H1 (cell line): ENCODE measurements around the gene NID1. TPM values are rescaled to one million over a fixed set of nuclear protein-coding genes. Genes with fewer than 3 reads are reported as not detected.

Experiments
- CTCF ChIA-PET: fragments of 300-600 bp; sonication (Branson Sonifier 250); formaldehyde crosslinking; loops from one replicate; lab custom pipeline; 2021; ENCODE audit not compliant: partially characterized antibody; lab: Charles Lee
- POLR2A ChIA-PET: fragments of 300-600 bp; sonication (Branson Sonifier 250); formaldehyde crosslinking; loops from one replicate; lab custom pipeline; 2021; ENCODE audit warnings: inconsistent platforms; ENCODE audit not compliant: partially characterized antibody; lab: Charles Lee
- DNase-seq, 2 experiments: peaks; one replicate each; pipeline versions ENCODE4 v3.0.0 to v3.0.0-alpha.2; 2010 to 2022; ENCODE audit warnings: low spot score in 2 of 2, low read depth in 1 of 2, mixed read lengths in 1 of 2
- FAIRE-seq: peaks from 2 replicates; lab custom pipeline; 2011; peaks lifted over from hg19 to GRCh38; lab: Jason Lieb, UNC
- H2AFZ ChIP-seq: 2 replicates; pipeline ENCODE4 v1.8.1; 2012; ENCODE audit warnings: low read length, inconsistent platforms
- H2AK5ac ChIP-seq: 2 replicates; pipeline ENCODE4 v1.6.1; 2013; ENCODE audit warnings: low read depth, low read length
- H2BK120ac ChIP-seq: replicated peaks from 2 replicates; pipeline ENCODE3; 2013; ENCODE audit warnings: low read depth, low read length, inconsistent platforms
- H2BK12ac ChIP-seq: 2 replicates; pipeline ENCODE4 v1.6.1; 2013; ENCODE audit warnings: low read depth, low read length
- H2BK15ac ChIP-seq: 2 replicates; pipeline ENCODE4 v1.6.1; 2013; ENCODE audit warnings: low read length
- H2BK20ac ChIP-seq: 2 replicates; pipeline ENCODE4 v1.6.1; 2013; ENCODE audit warnings: low read length
- H2BK5ac ChIP-seq: 2 replicates; pipeline ENCODE4 v1.6.1; 2013; ENCODE audit warnings: low read depth, low read length
- H3K14ac ChIP-seq: 2 replicates; pipeline ENCODE4 v1.6.1; 2013; ENCODE audit warnings: inconsistent platforms; ENCODE audit not compliant: insufficient read length
- H3K18ac ChIP-seq: 2 replicates; pipeline ENCODE4 v1.6.1; 2013; ENCODE audit warnings: low read length; ENCODE audit errors: extremely low read depth
- H3K23ac ChIP-seq: 2 replicates; pipeline ENCODE4 v1.6.1; 2013; ENCODE audit warnings: inconsistent platforms; ENCODE audit not compliant: insufficient read length
- H3K23me2 ChIP-seq: 2 replicates; pipeline ENCODE4 v1.6.1; 2013; ENCODE audit warnings: low read depth, low read length
- H3K27ac ChIP-seq: 2 replicates; pipeline ENCODE4 v1.6.1; 2011; ENCODE audit warnings: low read depth, low read length, inconsistent platforms
- H3K27me3 ChIP-seq, 4 experiments: replicated peaks in 1 of 4; 1 replicate in 1 of 4; 2 replicates in 3 of 4; pipeline versions ENCODE4 v1.6.1 to v1.8.1; 2011 to 2013; ENCODE audit warnings: low read length in 3 of 4, mild to moderate bottlenecking in 3 of 4, inconsistent platforms in 2 of 4, mixed read lengths in 2 of 4, moderate library complexity in 1 of 4; ENCODE audit not compliant: control insufficient read depth in 3 of 4, insufficient read depth in 3 of 4; ENCODE audit errors: extremely low read depth in 1 of 4
- H3K36me3 ChIP-seq, 4 experiments: 2 replicates each; pipeline versions ENCODE4 v1.6.1 to v1.8.1; 2011 to 2013; ENCODE audit warnings: mild to moderate bottlenecking in 4 of 4, low read length in 3 of 4, moderate library complexity in 2 of 4, control low read depth in 1 of 4, inconsistent platforms in 1 of 4; ENCODE audit not compliant: insufficient read depth in 4 of 4, control insufficient read depth in 2 of 4
- H3K4ac ChIP-seq: replicated peaks from 2 replicates; pipeline ENCODE3; 2013; ENCODE audit warnings: low read length, low read depth, mixed read lengths, inconsistent platforms; ENCODE audit not compliant: insufficient read length
- H3K4me1 ChIP-seq, 4 experiments: replicated peaks in 1 of 4; 1 replicate in 1 of 4; 2 replicates in 3 of 4; pipeline versions ENCODE4 v1.6.1 to v1.8.1; 2011 to 2013; ENCODE audit warnings: low read length in 3 of 4, inconsistent platforms in 2 of 4, mixed read lengths in 1 of 4; ENCODE audit not compliant: insufficient read depth in 4 of 4, control insufficient read depth in 3 of 4
- H3K4me2 ChIP-seq, 2 experiments: 2 replicates each; pipeline versions ENCODE4 v1.6.1 to v1.8.1; 2011 to 2013; ENCODE audit warnings: low read depth in 2 of 2, low read length in 2 of 2, control low read depth in 1 of 2, inconsistent platforms in 1 of 2, mild to moderate bottlenecking in 1 of 2; ENCODE audit not compliant: insufficient read depth in 1 of 2
- H3K4me3 ChIP-seq, 4 experiments: fragments of 200-600, 300-600 bp in 1 of 4; sonication (generic), shearing (Covaris generic), sonication (Bioruptor Twin) in 1 of 4; 2 replicates each; pipeline versions ENCODE4 v1.5.1 to v1.8.1; 2011 to 2016; ENCODE audit warnings: low read length in 4 of 4, low read depth in 3 of 4, control low read depth in 2 of 4, inconsistent platforms in 2 of 4, mild to moderate bottlenecking in 2 of 4, mixed read lengths in 1 of 4, moderate library complexity in 1 of 4; ENCODE audit not compliant: insufficient read depth in 2 of 4; ENCODE audit errors: extremely low read depth in 1 of 4
- H3K56ac ChIP-seq: replicated peaks from 2 replicates; pipeline ENCODE3; 2013; ENCODE audit warnings: low read depth, mild to moderate bottlenecking, mixed read lengths, low read length, inconsistent platforms; ENCODE audit not compliant: insufficient read length
- H3K79me1 ChIP-seq: 2 replicates; pipeline ENCODE4 v1.6.1; 2013; ENCODE audit warnings: low read depth, low read length, control low read depth
- H3K79me2 ChIP-seq, 2 experiments: 2 replicates each; pipeline versions ENCODE4 v1.6.1 to v1.8.1; 2012 to 2013; ENCODE audit warnings: low read length in 2 of 2, mild to moderate bottlenecking in 2 of 2, inconsistent platforms in 1 of 2; ENCODE audit not compliant: insufficient read depth in 2 of 2, control insufficient read depth in 1 of 2
- H3K9ac ChIP-seq, 4 experiments: replicated peaks in 1 of 4; 1 replicate in 1 of 4; 2 replicates in 3 of 4; pipeline versions ENCODE4 v1.6.1 to v1.8.1; 2011 to 2013; ENCODE audit warnings: low read depth in 3 of 4, low read length in 3 of 4, control low read depth in 2 of 4, mild to moderate bottlenecking in 2 of 4, moderate library complexity in 2 of 4, inconsistent platforms in 1 of 4; ENCODE audit errors: extremely low read depth in 1 of 4
- H3K9me3 ChIP-seq, 2 experiments: 2 replicates each; pipeline versions ENCODE4 v1.6.1 to v1.8.1; 2012 to 2013; ENCODE audit warnings: mild to moderate bottlenecking in 2 of 2, moderate library complexity in 2 of 2, control low read depth in 1 of 2, inconsistent platforms in 1 of 2, low read depth in 1 of 2, low read length in 1 of 2, mixed read lengths in 1 of 2; ENCODE audit not compliant: insufficient read depth in 2 of 2
- H4K20me1 ChIP-seq, 2 experiments: replicated peaks in 1 of 2; 2 replicates each; pipeline versions ENCODE3 to v1.8.1; 2011 to 2013; ENCODE audit warnings: inconsistent platforms in 2 of 2, low read length in 2 of 2, mild to moderate bottlenecking in 1 of 2; ENCODE audit not compliant: insufficient read depth in 2 of 2, control insufficient read depth in 1 of 2
- H4K5ac ChIP-seq: 2 replicates; pipeline ENCODE4 v1.6.1; 2013; ENCODE audit warnings: low read length, low read depth, mixed read lengths, inconsistent platforms; ENCODE audit not compliant: insufficient read length
- H4K8ac ChIP-seq: 2 replicates; pipeline ENCODE4 v1.8.0; 2013; ENCODE audit warnings: mild to moderate bottlenecking, moderate library complexity, low read length, inconsistent platforms; ENCODE audit not compliant: insufficient read depth; ENCODE audit errors: extremely low read depth
- H4K91ac ChIP-seq: replicated peaks from 2 replicates; pipeline ENCODE3; 2013; ENCODE audit warnings: low read length, mixed read lengths, inconsistent platforms; ENCODE audit not compliant: insufficient read length
- CBX8 ChIP-seq: fragments of 300-800, 300-1000 bp; sonication (generic); IDR thresholded peaks from 2 replicates; pipeline ENCODE4 v1.7.1; 2016; ENCODE audit warnings: low read depth, low read length, borderline replicate concordance
- CEBPB ChIP-seq: IDR thresholded peaks from 2 replicates; pipeline ENCODE4 v1.6.1; 2012; ENCODE audit warnings: low read depth, low read length
- JUN ChIP-seq: IDR thresholded peaks from 2 replicates; pipeline ENCODE4 v1.6.1; 2011; ENCODE audit warnings: low read depth, mild to moderate bottlenecking, improper control_type of control experiment, low read length
- RBBP5 ChIP-seq: IDR thresholded peaks from 2 replicates; pipeline ENCODE4 v1.7.1; 2012; ENCODE audit warnings: low read depth, mild to moderate bottlenecking, inconsistent platforms, low read length, moderate library complexity, borderline replicate concordance
- SP4 ChIP-seq: IDR thresholded peaks from 2 replicates; pipeline ENCODE4 v1.6.1; 2012; ENCODE audit warnings: low read length, inconsistent platforms
- TBP ChIP-seq: IDR thresholded peaks from 2 replicates; pipeline ENCODE4 v1.6.1; 2011; ENCODE audit warnings: low read depth, low read length, improper control_type of control experiment
- TCF12 ChIP-seq: IDR thresholded peaks from 2 replicates; pipeline ENCODE4 v1.6.1; 2011; ENCODE audit warnings: low read depth, mild to moderate bottlenecking, low read length
- WGBS, 2 experiments: shearing (Covaris generic) in 1 of 2; methylation state at CpG; one replicate each; pipeline versions ENCODE4 v1.1.6 to v1.1.7; 2013 to 2015; ENCODE audit warnings: low lambda C conversion rate in 2 of 2, mixed read lengths in 2 of 2, inconsistent platforms in 1 of 2, low coverage in 1 of 2, missing lambda C conversion rate in 1 of 2; ENCODE audit not compliant: insufficient replicate concordance in 2 of 2, insufficient coverage in 1 of 2, insufficient read length in 1 of 2; ENCODE audit errors: extremely low coverage in 1 of 2, missing lambda C conversion rate in 1 of 2; 5-methylcytosine and 5-hydroxymethylcytosine counted together
- polyA plus RNA-seq, 7 experiments: library from polyadenylated mRNA; depleted of rRNA in 3 of 7; stranded (reverse) in 5 of 7; unstranded in 2 of 7; fragments of >200 nt in 5 of 7; fragments of 200-250 nt in 2 of 7; gene quantifications; 1 replicate in 5 of 7; 2 replicates in 1 of 7; 4 replicates in 1 of 7; pipeline versions ENCODE4 v1.2.1 to v1.2.3, GENCODE V29; 2011 to 2013; ENCODE audit warnings: missing spikeins in 2 of 7, mixed read lengths in 2 of 7
- total RNA-seq: library from RNA; stranded (reverse); fragmentation: NEBNext Ultra II Directional; extraction: Animal tissue kit (Norgen Biotek cat#: 25700); gene quantifications from 2 replicates; pipeline ENCODE4 v1.2.1, GENCODE V29; 2021

NID1 gene
- total and polyA plus RNA-seq, 2 of the 8 experiments (the other 6 are each of a cell fraction or from before 2014, with no cell fraction given) = 20.9 to 25.4 TPM

DNA sequence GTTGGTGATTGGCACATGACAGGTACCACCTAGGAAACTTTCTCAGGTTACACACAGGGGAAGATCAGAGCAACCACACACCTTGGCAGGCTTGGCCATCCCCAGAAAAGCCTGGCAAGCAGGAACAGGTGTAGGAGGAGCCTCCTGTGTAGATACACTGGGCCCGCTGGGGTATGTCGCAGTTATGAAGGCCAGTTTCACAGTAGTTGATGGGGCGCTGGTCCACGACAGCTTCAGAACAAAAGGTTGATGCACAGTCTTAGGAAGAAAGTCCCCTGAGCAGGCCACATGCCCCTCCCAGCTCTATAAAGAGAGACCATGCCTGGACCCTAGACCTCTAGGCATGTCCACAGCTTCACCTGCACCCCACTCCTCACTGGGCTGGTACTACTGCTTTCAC lies 51.6 kb downstream of the NID1 start:
- no peak overlapping the region for H2BK15ac ChIP-seq
- no peaks in the 10 kb centered on the region for H3K27me3 ChIP-seq
- no peak overlapping the region for H3K23ac ChIP-seq
- H2BK12ac ChIP-seq = no peak overlapping the region
- no peak overlapping the region for H2BK5ac ChIP-seq
- POLR2A ChIA-PET = no interaction called here
- DNase-seq (no peak), FAIRE-seq (no peak)
- no peaks in the 10 kb centered on the region for H3K79me1 ChIP-seq
- CTCF ChIA-PET = no interaction called here
- no peak overlapping the region for H3K4me3 ChIP-seq
- no peak overlapping the region for H2AK5ac ChIP-seq
- H3K79me2 ChIP-seq = no peaks in the 10 kb centered on the region
- no peaks in the 10 kb centered on the region for H3K4me1 ChIP-seq
- no peak overlapping the region for H3K56ac ChIP-seq
- H4K5ac ChIP-seq = no peak overlapping the region
- H3K18ac ChIP-seq = no peak overlapping the region
- H4K8ac ChIP-seq = no peak overlapping the region
- no peak overlapping the region for H4K91ac ChIP-seq
- TF ChIP-seq TCF12 (no peak), CEBPB (no peak), CBX8 (no peak), RBBP5 (no peak), TBP (no peak), JUN (no peak), SP4 (no peak)
- no peaks in the 10 kb centered on the region for H3K23me2 ChIP-seq
- no peak overlapping the region for H2AFZ ChIP-seq
- no peak overlapping the region for H3K4ac ChIP-seq
- no peak overlapping the region for H3K14ac ChIP-seq
- no peak overlapping the region for H3K9ac ChIP-seq
- no peaks in the 10 kb centered on the region for H3K9me3 ChIP-seq
- H2BK120ac ChIP-seq = no peak overlapping the region
- H3K4me2 ChIP-seq = no peak overlapping the region
- H2BK20ac ChIP-seq = no peak overlapping the region
- H4K20me1 ChIP-seq = no peaks in the 10 kb centered on the region
- no peaks in the 10 kb centered on the region; a peak in 1 of 8 replicates for H3K36me3 ChIP-seq
- WGBS, 2 experiments = 86% methylated on average over 4 of the region's 4 CpGs; no CpG with 5 or more reads in 1 of the 2 experiments
- H3K27ac ChIP-seq = no peak overlapping the region
